ENCODE data around the gene TLX3.
"Not testable (repeated sequence)": the region's sequence is repeated elsewhere in the genome, so short reads cannot be mapped to it uniquely, and the experiment has no call there.

The TLX3 gene

GRCh38 chr5:171344936-171345608 lies 36.0 kb downstream of the TLX3 start:
- no peak overlapping the region for H3K4me3 ChIP-seq (ENCODE audit: low read depth, low read length)
- TF ChIP-seq MYC (IDR thresholded peaks at IDR 0.05; ENCODE audit: low read depth, low read length), result no peak
- no peak for TF ChIP-seq POLR2A (IDR thresholded peaks at IDR 0.05; ENCODE audit: extremely low read depth, insufficient read length)
- TF ChIP-seq CTCF (IDR thresholded peaks at IDR 0.05; ENCODE audit: low read depth, low read length), result no peak
- no peak for TF ChIP-seq MAX (IDR thresholded peaks at IDR 0.05; ENCODE audit: low read depth, low read length)
- DNase-seq (ENCODE audit: low read depth), result no peak

GRCh38 chr5:171351536-171352073 lies 42.6 kb downstream of the TLX3 start:
- no peak overlapping the region for H3K4me3 ChIP-seq (ENCODE audit: low read depth, low read length)
- DNase-seq (ENCODE audit: low read depth), result no peak
- no peak for TF ChIP-seq MYC (IDR thresholded peaks at IDR 0.05; ENCODE audit: low read depth, low read length)

- no peak overlapping the region for H3K4me3 ChIP-seq (ENCODE audit: low read depth, low read length)
- TF ChIP-seq CTCF (IDR thresholded peaks at IDR 0.05; ENCODE audit: low read depth, low read length) (no peak), MAX (IDR thresholded peaks at IDR 0.05; ENCODE audit: low read depth, low read length) (no peak), POLR2A (IDR thresholded peaks at IDR 0.05; ENCODE audit: extremely low read depth, insufficient read length) (no peak), MYC (IDR thresholded peaks at IDR 0.05; ENCODE audit: low read depth, low read length) (no peak)
- no peak for DNase-seq (ENCODE audit: low read depth)
Observed at GRCh38 chr5:171355302-171355724, 46.3 kb downstream of the TLX3 start.

GRCh38 chr5:171357843-171358242 lies 48.8 kb downstream of the TLX3 start:
- no peak for DNase-seq (ENCODE audit: low read depth)
- no peak for TF ChIP-seq CTCF (IDR thresholded peaks at IDR 0.05; ENCODE audit: low read depth, low read length)
- TF ChIP-seq POLR2A (IDR thresholded peaks at IDR 0.05; ENCODE audit: extremely low read depth, insufficient read length), result no peak
- no peak for TF ChIP-seq MYC (IDR thresholded peaks at IDR 0.05; ENCODE audit: low read depth, low read length)
- no peak for TF ChIP-seq MAX (IDR thresholded peaks at IDR 0.05; ENCODE audit: low read depth, low read length)
- H3K4me3 ChIP-seq (ENCODE audit: low read depth, low read length), result no peak overlapping the region

GRCh38 chr5:171361151-171361550 lies 52.1 kb downstream of the TLX3 start:
- not testable (repeated sequence) for H3K4me3 ChIP-seq (ENCODE audit: low read depth, low read length); DNase-seq (ENCODE audit: low read depth)
